NCI-H82 (cell line): Measurements from ENCODE around the gene FOXF1.

ENCODE experiments used
- DNase-seq: peaks from one replicate; lab custom pipeline; 2025; lab: John Stamatoyannopoulos, UW

Gene FOXF1

GRCh38 chr16:86516623-86517003 is 6.3 kb downstream of the FOXF1 start:
- no peak for DNase-seq

DNA sequence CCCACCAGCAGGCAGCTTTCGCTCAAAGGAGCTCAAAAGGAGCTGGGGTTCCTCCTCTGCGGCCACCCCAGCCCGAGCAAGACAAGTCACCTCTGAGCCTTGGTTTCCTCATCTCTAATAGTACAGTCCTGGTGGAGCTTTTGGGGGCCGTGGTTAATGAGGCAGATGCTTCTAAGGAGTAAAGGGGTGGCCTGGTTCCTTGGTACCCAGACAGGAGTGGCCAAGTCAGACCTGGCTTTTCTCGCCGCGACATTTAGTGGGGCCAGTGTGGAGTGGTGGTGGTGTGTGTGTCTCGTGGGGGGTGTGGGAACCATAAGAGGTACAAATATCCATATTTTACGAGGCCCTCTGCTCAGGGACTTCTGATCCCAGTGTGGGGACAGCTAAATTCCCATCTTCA is 6.7 kb downstream of the FOXF1 start:
- DNase-seq: no peak

- peak; percentile 66 for DNase-seq
These were observed 7.4 kb downstream of the FOXF1 start for GRCh38 chr16:86517652-86518258.

DNA sequence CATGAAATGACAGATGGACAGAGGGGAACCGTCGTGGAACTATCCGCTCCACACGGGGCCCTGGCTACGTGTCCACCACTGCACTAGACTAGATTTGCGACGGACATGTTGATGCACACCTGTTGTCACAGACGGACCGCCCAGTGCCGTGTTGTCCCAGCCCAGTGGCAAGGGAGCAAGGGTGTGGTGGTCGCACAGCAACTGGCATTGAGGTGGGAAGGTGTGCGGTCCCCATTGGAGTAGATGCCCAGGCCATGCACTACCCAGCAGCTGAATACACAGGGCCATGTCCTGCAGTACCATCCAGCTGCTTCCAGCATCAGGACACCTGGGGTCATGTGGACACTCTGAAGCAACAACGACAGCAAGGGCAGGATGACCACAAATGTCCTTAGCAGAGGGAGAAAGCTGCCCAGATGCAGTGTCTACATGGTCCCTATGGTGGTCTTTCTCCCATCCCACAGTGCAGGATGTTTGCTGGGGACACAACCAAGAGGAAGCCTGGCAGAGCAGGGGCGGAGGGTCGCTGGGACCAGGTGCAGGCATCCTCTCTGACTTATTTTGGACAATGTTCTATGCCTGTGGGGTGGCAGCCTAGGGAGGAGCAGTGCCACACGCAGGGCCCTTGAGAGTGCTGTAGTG is 8.8 kb downstream of the FOXF1 start:
- DNase-seq: no peak

DNA sequence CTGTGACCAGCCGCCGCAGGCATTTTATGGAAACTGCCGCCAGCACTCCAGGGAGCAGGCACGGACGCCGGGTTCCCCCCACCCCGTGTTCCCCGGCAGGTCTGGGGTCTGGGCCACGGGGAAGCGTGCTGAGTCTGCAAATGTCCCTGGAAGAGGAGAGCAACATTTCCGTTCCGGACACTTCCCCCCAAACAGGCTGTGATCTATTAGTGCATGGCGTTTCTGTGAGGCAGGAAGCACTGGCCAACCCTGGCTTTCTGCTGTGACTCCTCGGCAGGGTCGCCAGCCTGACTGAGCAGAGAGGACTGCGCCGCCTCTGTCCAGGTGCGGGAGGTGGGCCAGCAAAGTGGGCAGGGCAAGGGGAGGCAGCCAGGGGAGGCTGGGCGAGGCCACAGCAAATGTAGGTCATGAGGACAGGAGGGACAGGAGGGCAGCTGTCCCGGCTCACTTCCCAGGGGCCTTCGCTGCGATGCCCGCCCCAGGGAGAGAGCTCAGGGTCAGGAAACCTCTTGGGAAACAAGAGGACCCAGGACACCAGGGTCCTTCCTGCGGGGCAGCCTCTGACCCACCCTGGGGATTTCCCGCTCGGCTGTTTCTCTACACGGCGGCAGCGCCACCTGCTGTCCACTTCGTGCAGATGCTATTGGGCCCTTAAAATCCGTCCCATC is 9.5 kb downstream of the FOXF1 start:
- peak; percentile 76 for DNase-seq

DNA sequence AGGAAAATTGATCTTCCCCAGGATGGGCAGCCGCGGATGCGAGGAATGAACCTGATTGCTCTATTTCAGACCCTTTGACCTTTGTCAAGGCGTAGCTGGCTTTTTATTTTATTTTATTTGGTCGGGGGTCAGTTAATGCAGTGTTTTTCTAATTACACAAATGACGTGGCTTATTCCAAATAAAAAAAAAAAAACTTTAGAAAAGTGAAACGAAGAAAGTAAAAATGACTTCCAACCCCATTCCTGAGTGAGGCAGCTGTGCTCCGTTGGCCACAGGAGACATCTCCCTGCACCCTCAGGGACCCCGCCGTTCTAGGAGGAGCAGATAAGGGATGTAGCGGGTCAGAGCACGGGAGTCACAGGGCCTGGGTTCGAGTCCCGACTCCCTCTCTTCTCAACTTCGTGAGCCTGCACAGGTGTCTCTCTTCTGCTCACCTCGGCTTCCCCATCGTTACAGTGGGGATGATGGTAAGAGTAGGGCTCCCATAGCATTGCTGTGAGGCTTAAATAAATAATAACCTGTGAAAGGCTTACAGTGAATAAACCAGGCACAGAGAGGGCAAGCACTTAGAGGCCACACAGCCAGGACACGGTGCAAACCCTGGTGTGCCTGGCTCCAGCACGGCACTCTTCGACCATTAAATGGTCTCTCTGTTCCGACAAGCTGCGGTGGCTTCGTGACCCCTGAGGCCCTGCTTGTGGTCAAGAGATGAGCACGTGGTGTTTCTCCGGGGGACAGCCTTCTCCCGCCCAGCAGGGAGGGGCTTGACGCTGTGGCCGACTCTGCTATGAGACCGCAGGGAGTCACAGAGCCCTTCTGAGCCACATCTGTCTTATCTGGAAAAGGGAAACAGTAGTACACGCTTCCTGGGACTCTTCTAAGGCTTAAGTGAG is 10.2 kb downstream of the FOXF1 start:
- no peak for DNase-seq

- DNase-seq: no peak
These were observed 11.2 kb downstream of the FOXF1 start for GRCh38 chr16:86521236-86522197.

- no peak for DNase-seq
These were observed 12.3 kb downstream of the FOXF1 start for GRCh38 chr16:86522634-86523033.

DNA sequence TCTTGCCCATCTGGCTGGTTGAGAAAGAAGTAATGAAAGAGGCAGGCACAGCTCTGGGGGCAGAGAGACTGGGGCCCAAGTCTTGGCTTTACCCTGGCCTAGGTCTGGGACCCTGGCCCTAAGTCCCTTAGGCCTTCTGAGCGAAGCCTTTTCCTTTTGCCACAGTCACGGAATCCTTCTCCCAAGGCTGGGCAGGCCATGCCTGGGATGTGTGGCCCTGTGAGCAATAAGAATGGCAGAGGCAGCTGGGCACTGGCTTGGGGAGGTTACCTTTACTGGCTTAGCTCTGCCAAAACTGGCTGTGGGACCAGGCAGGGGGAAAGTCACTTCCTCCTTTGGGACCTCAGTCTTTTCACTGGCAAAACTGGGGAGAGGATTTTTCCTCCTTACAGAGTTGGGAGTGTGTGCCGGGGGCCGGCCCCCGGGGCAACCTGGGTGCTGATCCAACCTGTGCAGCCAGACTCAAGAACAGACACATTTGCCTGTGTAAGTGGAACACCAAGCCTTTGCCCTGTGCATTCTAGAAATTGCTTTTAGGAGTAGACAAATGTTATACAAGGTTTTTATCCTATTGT is 12.9 kb downstream of the FOXF1 start:
- no peak for DNase-seq

GRCh38 chr16:86524029-86524428 is 13.7 kb downstream of the FOXF1 start:
- no peak for DNase-seq

DNA sequence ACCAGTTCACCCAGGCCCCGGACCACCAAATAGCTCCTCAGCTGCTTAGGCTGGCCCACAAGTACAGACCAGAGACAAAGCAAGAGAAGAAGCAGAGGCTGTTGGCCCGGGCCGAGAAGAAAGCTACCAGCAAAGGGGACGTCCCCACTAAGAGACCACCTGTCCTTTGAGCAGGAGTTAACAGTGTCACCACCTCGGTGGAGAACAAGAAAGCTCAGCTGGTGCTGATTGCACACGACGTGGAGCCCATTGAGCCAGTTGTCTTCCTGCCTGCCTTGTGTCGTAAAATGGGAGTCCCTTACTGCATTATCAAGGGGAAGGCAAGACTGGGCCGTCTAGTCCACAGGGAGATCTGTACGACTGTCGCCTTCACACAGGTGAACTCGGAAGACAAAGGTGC is 15.4 kb downstream of the FOXF1 start:
- DNase-seq: no peak

GRCh38 chr16:86527366-86527765 is 17.0 kb downstream of the FOXF1 start:
- no peak for DNase-seq

GRCh38 chr16:86528061-86528929 is 18.0 kb downstream of the FOXF1 start:
- DNase-seq: peak; percentile 28

DNA sequence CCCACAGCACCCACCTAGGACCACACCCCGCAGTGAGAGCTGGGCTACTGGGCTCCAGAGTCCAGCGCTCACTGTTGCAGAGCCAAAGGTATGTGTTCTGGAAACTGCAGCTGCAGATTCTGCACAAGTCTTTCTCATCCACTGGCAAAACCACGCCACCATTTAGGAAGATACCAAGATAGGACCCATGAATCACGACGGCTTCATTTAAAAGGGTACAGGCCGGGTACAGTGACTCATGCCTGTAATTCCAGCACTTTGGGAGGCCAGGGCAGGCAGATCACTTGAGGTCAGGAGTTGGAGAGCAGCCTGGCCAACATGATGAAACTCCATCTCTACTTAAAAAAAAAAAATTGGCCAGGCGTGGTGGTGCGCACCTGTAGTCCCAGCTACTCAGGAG is 18.8 kb downstream of the FOXF1 start:
- no peak for DNase-seq

GRCh38 chr16:86530251-86531190 is 20.2 kb downstream of the FOXF1 start:
- no peak for DNase-seq

- DNase-seq: no peak
These were observed 20.8 kb downstream of the FOXF1 start for GRCh38 chr16:86531191-86531545.

DNA sequence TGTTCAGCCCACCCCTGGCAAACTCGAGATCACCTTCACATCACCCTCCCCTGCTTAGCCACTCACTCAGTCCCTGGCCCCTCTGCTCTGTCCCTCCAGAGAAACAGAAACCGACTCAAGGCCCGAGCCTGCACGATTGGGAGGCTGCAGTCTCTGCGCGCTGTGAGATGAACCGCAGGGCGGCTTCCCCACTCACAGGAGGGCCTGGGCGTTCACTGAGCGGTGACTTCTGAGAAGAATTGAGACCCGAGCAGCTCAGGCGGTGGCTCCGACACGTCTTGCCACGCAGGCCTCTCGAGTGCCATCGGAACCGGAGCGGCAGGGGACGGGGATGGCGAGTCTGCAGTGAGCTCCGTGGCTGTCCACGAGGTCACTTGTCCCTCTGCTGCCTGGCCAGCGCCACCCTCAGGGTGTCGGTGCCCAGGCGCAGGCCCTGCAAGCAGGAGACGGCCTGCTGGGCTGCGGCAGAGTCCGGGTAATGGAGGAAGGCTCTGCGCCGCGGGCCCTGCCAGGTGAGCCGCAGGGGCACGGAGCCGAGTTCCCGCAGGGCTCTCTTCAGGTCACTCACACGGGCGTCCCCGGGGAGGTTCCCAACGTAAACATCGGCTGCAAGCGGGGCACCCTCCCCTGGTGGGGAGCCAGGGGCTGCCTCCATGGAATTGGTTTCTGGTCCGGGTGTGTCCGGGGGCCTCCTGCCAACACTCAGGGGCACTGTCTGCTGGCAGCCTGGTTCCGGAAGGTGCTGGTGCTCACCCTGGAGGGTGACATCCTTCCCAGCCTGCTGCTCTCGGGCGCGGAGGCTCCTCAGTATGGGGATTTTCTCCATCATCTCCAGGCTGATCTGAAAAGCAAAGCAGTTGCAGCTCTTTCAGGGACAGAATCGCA is 21.6 kb downstream of the FOXF1 start:
- DNase-seq: no peak

DNA sequence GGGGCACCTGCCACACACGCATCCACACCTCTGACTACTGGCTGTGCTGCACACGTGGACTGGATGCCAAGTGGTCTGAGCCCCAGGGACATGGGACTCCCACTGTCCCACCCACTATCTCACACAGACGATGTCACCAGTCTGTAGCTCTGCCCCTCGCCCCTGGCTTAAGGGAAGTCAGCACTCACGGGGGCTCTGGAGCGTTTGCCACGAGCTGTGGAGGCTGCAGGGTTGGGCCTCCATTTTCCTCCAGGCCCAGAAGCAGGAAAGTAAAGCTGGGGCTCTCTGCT is 22.1 kb downstream of the FOXF1 start:
- no peak for DNase-seq
